SK-N-MC (cell line): ENCODE data around the gene RTTN.

Source experiments
- DNase-seq: peaks from one replicate; pipeline ENCODE4 v3.0.0-alpha.2; 2011; ENCODE audit warnings: low read depth, low spot score
- H3K27ac ChIP-seq: fragments of 200-600 bp; sonication (generic); 2 replicates; pipeline ENCODE4 v1.5.1; 2016; ENCODE audit warnings: mixed run types
- H3K36me3 ChIP-seq: fragments of 200-600 bp; sonication (generic); 2 replicates; pipeline ENCODE4 v1.6.1; 2017; ENCODE audit warnings: antibody characterized with exemption, low read length, mixed read lengths; ENCODE audit not compliant: insufficient read depth
- H3K4me3 ChIP-seq: fragments of 200-600 bp; sonication (generic); 2 replicates; pipeline ENCODE4 v1.5.1; 2016
- H3K9ac ChIP-seq: fragments of 200-600 bp; sonication (generic); 2 replicates; pipeline ENCODE4 v1.8.0; 2017; ENCODE audit warnings: mixed run types, mixed read lengths; ENCODE audit not compliant: insufficient read length
- H3K9me3 ChIP-seq: fragments of 200-600 bp; sonication (generic); 2 replicates; pipeline ENCODE4 v1.6.1; 2017; ENCODE audit warnings: low read depth, mild to moderate bottlenecking, antibody characterized with exemption, low read length, moderate library complexity, mixed read lengths
- EZH2 ChIP-seq: fragments of 200-600 bp; sonication (generic); IDR thresholded peaks from one replicate; pipeline ENCODE4 v1.6.1; 2017; ENCODE audit warnings: antibody characterized with exemption
- FOXP2 ChIP-seq: optimal IDR thresholded peaks from 2 replicates; pipeline ENCODE3; 2011; ENCODE audit warnings: mild to moderate bottlenecking, moderate library complexity; ENCODE audit not compliant: insufficient read depth; ENCODE audit errors: extremely low read length, control extremely low read depth
- POLR2AphosphoS5 ChIP-seq: IDR thresholded peaks from 2 replicates; pipeline ENCODE4 v1.6.1; 2012; ENCODE audit warnings: mild to moderate bottlenecking, low read depth, low read length, borderline replicate concordance

Gene RTTN

DNA sequence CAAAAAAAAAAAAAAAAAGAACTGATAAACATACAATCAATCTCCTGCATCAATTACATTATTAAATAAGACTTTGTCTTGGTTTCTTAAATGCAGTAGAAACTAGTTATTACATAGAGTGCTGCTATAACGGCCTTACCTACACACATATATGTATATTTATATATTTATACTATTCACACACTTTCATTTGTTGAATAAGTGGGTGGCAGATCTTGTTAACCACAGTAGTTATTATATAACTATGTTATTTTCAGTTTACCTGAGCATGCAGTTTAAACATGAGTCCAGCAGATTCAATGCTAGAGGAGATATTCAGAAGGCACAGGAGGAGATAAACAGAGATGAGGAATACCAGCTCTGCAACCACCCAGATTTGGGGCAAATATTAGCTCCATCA, 176.3 kb downstream of the RTTN start:
- no peak for TF ChIP-seq POLR2AphosphoS5
- TF ChIP-seq FOXP2, result no peak
- TF ChIP-seq EZH2, result no peak
- peaks cover 6% of the 10 kb centered on the region; the same call in 1 of the 2 replicates for H3K36me3 ChIP-seq

DNA sequence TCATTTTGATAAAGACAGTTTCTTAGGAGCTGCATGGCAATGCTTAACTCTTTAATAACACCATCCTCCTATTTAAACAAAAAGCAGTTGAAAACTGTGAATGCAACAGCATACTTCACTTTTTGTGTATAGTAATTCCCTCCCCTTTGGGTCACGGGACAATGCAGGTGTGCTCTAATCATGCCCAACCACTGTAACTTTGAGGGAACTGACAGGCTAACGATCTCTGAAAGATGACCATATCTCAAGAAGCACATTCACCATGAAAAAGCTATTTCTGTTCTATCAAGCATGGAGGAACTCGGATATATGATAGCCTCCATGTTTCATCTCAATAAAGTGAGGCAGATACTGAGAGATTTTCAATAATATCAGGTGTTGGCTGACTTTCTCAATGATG, 176.8 kb downstream of the RTTN start:
- TF ChIP-seq EZH2, result no peak
- DNase-seq, result no peak
- Histone ChIP-seq H3K9me3 (no peaks in the 10 kb centered on the region), H3K4me3 (no peak overlapping the region), H3K9ac (no peak overlapping the region), H3K36me3 (peaks cover 6% of the 10 kb centered on the region; the same call in 1 of the 2 replicates), H3K27ac (no peak overlapping the region)

More for the DNA sequence above, 176.3 kb downstream of the RTTN start:
- Histone ChIP-seq H3K9me3 (no peaks in the 10 kb centered on the region), H3K27ac (no peak overlapping the region), H3K4me3 (no peak overlapping the region), H3K9ac (no peak overlapping the region)
- DNase-seq, result no peak

DNA sequence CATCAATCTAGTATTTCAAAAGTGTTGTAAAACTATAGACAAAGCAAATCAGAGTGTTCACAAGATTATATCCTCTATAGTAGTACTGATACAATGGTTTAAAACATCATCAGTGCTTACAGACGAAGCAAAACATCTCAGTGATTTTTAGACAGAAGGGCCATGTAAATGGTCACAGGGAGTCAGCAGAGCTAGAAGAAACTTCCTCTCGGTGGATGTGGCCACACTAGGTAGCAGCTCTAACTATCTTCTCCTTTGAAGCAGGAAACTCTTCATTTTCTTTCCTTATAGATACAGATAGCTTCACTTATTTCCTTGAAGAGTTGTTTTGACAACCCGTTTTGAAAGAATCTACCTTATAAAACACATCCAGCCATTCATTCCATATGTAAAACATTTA, 177.4 kb downstream of the RTTN start:
- H3K9ac ChIP-seq, result no peak overlapping the region
- DNase-seq, result no peak
- no peak for TF ChIP-seq EZH2
- TF ChIP-seq FOXP2, result no peak
- TF ChIP-seq POLR2AphosphoS5, result no peak
- no peak overlapping the region for H3K4me3 ChIP-seq
- peaks cover 9% of the 10 kb centered on the region; the same call in 1 of the 2 replicates for H3K36me3 ChIP-seq
- no peak overlapping the region for H3K27ac ChIP-seq
- H3K9me3 ChIP-seq, result no peaks in the 10 kb centered on the region

DNA sequence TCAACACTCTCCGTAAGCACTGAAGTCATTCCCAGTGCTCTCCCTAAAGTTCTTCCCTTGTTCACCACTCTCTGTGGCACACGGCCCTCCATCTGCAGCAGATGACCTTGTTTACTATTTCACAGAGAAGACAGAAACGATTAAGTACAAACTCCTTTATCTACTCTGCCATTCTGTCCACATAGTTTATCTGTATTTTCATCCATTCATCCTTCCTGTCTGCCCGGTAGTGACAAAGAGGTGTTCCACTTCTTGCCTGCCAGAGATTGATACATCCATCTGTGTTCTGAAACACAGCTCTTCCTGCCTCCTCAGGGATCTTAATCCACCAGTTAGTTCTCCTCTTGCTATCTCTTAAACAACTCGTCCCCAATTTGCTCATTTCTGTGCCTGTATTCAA, 179.9 kb downstream of the RTTN start:
- H3K4me3 ChIP-seq, result no peak overlapping the region
- H3K36me3 ChIP-seq, result peaks cover 9% of the 10 kb centered on the region; the same call in 1 of the 2 replicates
- no peak for TF ChIP-seq EZH2
- TF ChIP-seq POLR2AphosphoS5, result no peak
- TF ChIP-seq FOXP2, result no peak
- H3K9ac ChIP-seq, result no peak overlapping the region
- no peak overlapping the region for H3K27ac ChIP-seq
- H3K9me3 ChIP-seq, result no peaks in the 10 kb centered on the region
- DNase-seq, result no peak

DNA sequence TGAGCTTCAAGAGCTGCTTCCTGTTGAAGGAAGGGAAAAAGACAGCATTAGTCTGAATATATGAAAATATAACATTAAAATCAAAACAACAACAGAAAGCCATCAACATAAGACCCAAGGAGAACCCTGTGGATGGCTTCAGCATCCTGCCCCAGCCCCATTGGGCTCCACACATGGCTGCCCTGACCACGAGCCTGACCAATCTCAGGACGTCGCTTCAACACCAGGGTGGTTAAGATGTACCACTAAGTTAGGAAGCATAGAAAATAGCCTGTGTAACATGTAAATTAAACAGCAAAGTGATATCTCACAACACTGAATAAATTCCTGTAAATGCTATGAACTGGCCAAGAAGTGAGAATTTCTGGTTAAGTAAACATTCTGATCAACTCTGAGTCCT, 180.7 kb downstream of the RTTN start:
- H3K36me3 ChIP-seq, result peaks cover 7% of the 10 kb centered on the region; the same call in 1 of the 2 replicates
- no peak overlapping the region for H3K27ac ChIP-seq
- no peaks in the 10 kb centered on the region for H3K9me3 ChIP-seq
- H3K4me3 ChIP-seq, result no peak overlapping the region
- no peak overlapping the region for H3K9ac ChIP-seq
- TF ChIP-seq POLR2AphosphoS5 (no peak), EZH2 (no peak), FOXP2 (no peak)
- DNase-seq, result no peak

DNA sequence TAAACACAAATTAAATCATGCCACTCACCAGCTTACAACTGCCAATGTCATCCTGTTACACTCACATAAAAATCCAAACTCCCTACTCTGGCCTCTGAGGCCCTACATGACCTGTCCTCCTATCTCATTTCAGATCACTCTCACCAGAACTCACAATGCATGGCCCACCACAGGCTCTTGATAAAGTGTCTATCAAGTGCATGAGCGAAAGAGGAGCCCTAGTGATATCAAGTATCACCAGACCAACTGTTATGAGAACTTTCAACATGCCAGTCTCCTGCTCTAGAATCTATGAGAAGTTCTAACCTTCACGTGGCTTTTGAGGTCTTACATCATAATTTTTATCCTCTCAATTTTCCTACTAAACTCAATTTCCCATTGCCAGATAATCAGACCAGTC, 181.4 kb downstream of the RTTN start:
- no peak for DNase-seq
- Histone ChIP-seq H3K9me3 (no peaks in the 10 kb centered on the region), H3K27ac (no peak overlapping the region), H3K36me3 (peaks cover 3% of the 10 kb centered on the region; the same call in 1 of the 2 replicates), H3K9ac (no peak overlapping the region), H3K4me3 (no peak overlapping the region)
- TF ChIP-seq POLR2AphosphoS5, result no peak
- no peak for TF ChIP-seq EZH2
- TF ChIP-seq FOXP2, result no peak

DNA sequence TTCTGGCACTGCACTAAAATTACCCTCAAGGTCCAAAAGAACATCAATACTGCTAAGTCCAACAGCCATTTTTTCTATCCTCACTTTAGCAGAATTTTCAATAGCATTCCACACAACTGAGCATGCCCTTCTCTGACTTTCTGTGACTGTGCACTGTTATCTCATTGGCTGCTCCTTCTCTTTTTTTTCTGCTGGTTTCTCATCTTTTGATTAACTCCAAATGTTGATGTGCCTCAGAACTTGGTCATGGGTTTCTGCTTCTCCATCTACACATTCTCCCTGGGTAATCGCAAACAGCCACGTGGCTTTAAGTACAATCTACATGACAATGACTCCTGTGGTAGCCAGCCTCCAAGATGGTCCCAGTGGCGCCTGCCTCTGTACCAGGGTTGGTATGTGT, 182.9 kb downstream of the RTTN start:
- Histone ChIP-seq H3K27ac (no peak overlapping the region), H3K9ac (no peak overlapping the region), H3K36me3 (peaks cover 3% of the 10 kb centered on the region; the same call in 1 of the 2 replicates), H3K9me3 (no peaks in the 10 kb centered on the region), H3K4me3 (no peak overlapping the region)
- no peak for TF ChIP-seq POLR2AphosphoS5
- no peak for TF ChIP-seq FOXP2
- TF ChIP-seq EZH2, result no peak
- no peak for DNase-seq

DNA sequence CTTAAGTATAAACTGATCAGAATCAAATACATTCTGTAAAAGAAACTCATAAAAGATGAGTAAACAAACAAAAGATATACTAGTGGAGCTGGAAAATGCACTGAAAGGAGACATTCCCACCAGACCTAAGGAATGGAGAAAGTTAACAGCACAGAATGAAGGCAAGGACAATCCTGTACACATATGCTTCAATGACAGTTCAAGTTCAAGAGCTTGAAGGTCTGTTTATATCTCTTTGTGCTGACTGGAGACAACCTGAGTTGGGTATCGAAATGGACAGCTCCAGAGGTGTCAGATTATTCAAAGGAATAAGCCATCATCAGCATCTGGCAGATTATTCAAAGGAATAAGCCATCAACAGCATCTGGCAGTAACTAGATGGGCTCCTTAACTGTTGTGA, 184.0 kb downstream of the RTTN start:
- Histone ChIP-seq H3K27ac (no peak overlapping the region), H3K36me3 (peaks cover 3% of the 10 kb centered on the region; the same call in 1 of the 2 replicates), H3K4me3 (no peak overlapping the region), H3K9ac (no peak overlapping the region), H3K9me3 (no peaks in the 10 kb centered on the region)
- no peak for DNase-seq
- TF ChIP-seq FOXP2 (no peak), EZH2 (no peak), POLR2AphosphoS5 (no peak)

DNA sequence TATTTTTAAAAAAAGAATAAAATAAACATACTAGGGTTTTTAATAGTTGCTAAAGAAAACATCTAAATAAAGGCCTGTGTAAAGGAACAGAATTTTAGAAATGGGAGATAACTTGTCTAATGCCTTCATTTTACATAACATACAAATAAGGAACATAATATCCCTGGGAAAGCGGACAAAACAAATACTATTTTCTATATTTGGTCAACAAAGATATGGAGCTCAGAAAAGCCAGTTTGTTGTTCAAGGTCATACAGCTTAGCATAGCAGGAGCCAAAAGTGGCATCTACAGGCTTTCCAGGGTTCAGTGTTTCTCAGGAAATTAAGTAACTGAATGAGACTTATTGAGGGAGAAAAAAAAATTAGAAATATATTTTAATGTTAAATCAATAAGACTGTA, 184.4 kb downstream of the RTTN start:
- no peak for DNase-seq
- Histone ChIP-seq H3K27ac (no peak overlapping the region), H3K9me3 (no peaks in the 10 kb centered on the region), H3K36me3 (peaks cover 3% of the 10 kb centered on the region; the same call in 1 of the 2 replicates), H3K9ac (no peak overlapping the region), H3K4me3 (no peak overlapping the region)
- TF ChIP-seq EZH2 (no peak), POLR2AphosphoS5 (no peak), FOXP2 (no peak)
